ENCODE measurements around the gene TUBGCP2. TPM values are rescaled to one million over a fixed set of nuclear protein-coding genes. Genes with fewer than 3 reads are reported as not detected.

Gene TUBGCP2
- total RNA-seq, 1 experiment from 2014 or later: 75.1 TPM

GRCh38 chr10:133326223-133326551, 17.5 kb upstream of the TUBGCP2 start:
- DNase-seq (ENCODE audit: low spot score): no peak
- ChIA-PET POLR2A (ENCODE audit: low non-redundant PET) (no interaction called here), CTCF (no interaction called here)
- Histone ChIP-seq H3K9me3 (ENCODE audit: low read depth, low read length, poor library complexity, severe bottlenecking) (no peaks in the 10 kb centered on the region), H3K36me3 (ENCODE audit: insufficient read depth, low read length, poor library complexity, severe bottlenecking) (no peaks in the 10 kb centered on the region), H3K27ac (ENCODE audit: low read depth, low read length, poor library complexity, severe bottlenecking) (no peak overlapping the region), H3K27me3 (replicated peaks; ENCODE audit: insufficient read depth, low read depth, low read length, poor library complexity) (peaks cover 15% of the 10 kb centered on the region), H3K4me1 (ENCODE audit: insufficient read depth, low read length, poor library complexity, severe bottlenecking) (peaks cover 15% of the 10 kb centered on the region), H3K4me3 (ENCODE audit: low read depth, low read length, poor library complexity, severe bottlenecking) (peak overlapping the region; percentile 56)
- no peak for TF ChIP-seq EZH2 (IDR thresholded peaks at IDR 0.05; ENCODE audit: borderline replicate concordance, low read depth, low read length, poor library complexity, severe bottlenecking)
- intact Hi-C loops (cut with micrococcal nuclease; ENCODE audit: unreplicated experiment): loop anchor here (5.0 kb wide), 1 partner anchor 196 kb away; no protein-coding TSS in a partner anchor
- BruUV-seq (replicated peaks): no TSS peak

- H3K4me3 ChIP-seq (ENCODE audit: low read depth, low read length, poor library complexity, severe bottlenecking): peak overlapping the region; percentile 56
- CTCF ChIA-PET: no interaction called here
- H3K27ac ChIP-seq (ENCODE audit: low read depth, low read length, poor library complexity, severe bottlenecking): no peak overlapping the region
- POLR2A ChIA-PET (ENCODE audit: low non-redundant PET): no interaction called here
- no peaks in the 10 kb centered on the region for H3K36me3 ChIP-seq (ENCODE audit: insufficient read depth, low read length, poor library complexity, severe bottlenecking)
- no peaks in the 10 kb centered on the region for H3K9me3 ChIP-seq (ENCODE audit: low read depth, low read length, poor library complexity, severe bottlenecking)
- intact Hi-C loops (cut with micrococcal nuclease; ENCODE audit: unreplicated experiment): loop anchor here (5.0 kb wide), 1 partner anchor 197 kb away; no protein-coding TSS in a partner anchor
- no TSS peak for BruUV-seq (replicated peaks)
- TF ChIP-seq EZH2 (IDR thresholded peaks at IDR 0.05; ENCODE audit: borderline replicate concordance, low read depth, low read length, poor library complexity, severe bottlenecking) (peak; percentile 66), CTCF (conservative IDR thresholded peaks at IDR 0.05; ENCODE audit: low read depth, low read length) (no peak)
- peaks cover 15% of the 10 kb centered on the region for H3K27me3 ChIP-seq (replicated peaks; ENCODE audit: insufficient read depth, low read depth, low read length, poor library complexity)
- H3K4me1 ChIP-seq (ENCODE audit: insufficient read depth, low read length, poor library complexity, severe bottlenecking): peaks cover 15% of the 10 kb centered on the region
- DNase-seq (ENCODE audit: low spot score): no peak
Observed at GRCh38 chr10:133325440-133326222, 17.0 kb upstream of the TUBGCP2 start.

- intact Hi-C loops (cut with micrococcal nuclease; ENCODE audit: unreplicated experiment): loop anchor here (5.0 kb wide), 1 partner anchor 197 kb away; no protein-coding TSS in a partner anchor
- peaks cover 15% of the 10 kb centered on the region for H3K4me1 ChIP-seq (ENCODE audit: insufficient read depth, low read length, poor library complexity, severe bottlenecking)
- H3K9me3 ChIP-seq (ENCODE audit: low read depth, low read length, poor library complexity, severe bottlenecking): no peaks in the 10 kb centered on the region
- no TSS peak for BruUV-seq (replicated peaks)
- peaks cover 15% of the 10 kb centered on the region for H3K27me3 ChIP-seq (replicated peaks; ENCODE audit: insufficient read depth, low read depth, low read length, poor library complexity)
- no peaks in the 10 kb centered on the region for H3K36me3 ChIP-seq (ENCODE audit: insufficient read depth, low read length, poor library complexity, severe bottlenecking)
- DNase-seq (ENCODE audit: low spot score): no peak
- POLR2A ChIA-PET (ENCODE audit: low non-redundant PET): no interaction called here
- H3K27ac ChIP-seq (ENCODE audit: low read depth, low read length, poor library complexity, severe bottlenecking): no peak overlapping the region
- no peak for TF ChIP-seq EZH2 (IDR thresholded peaks at IDR 0.05; ENCODE audit: borderline replicate concordance, low read depth, low read length, poor library complexity, severe bottlenecking)
- no peak for TF ChIP-seq CTCF (conservative IDR thresholded peaks at IDR 0.05; ENCODE audit: low read depth, low read length)
- peak overlapping the region; percentile 56 for H3K4me3 ChIP-seq (ENCODE audit: low read depth, low read length, poor library complexity, severe bottlenecking)
- CTCF ChIA-PET: interaction anchor here (0.6 kb wide), 1 partner anchor 47 kb away, joined by 3 read pairs; no protein-coding TSS in a partner anchor
Observed at GRCh38 chr10:133324857-133325260, 16.2 kb upstream of the TUBGCP2 start.

All from A673 (cell line).